BJ (cell line): ENCODE results near the gene NOS1AP. TPM values are rescaled to one million over a fixed set of nuclear protein-coding genes. Genes with fewer than 3 reads are reported as not detected.

Source experiments
- CTCF ChIA-PET: fragments of 350-600 bp; formaldehyde crosslinking; extraction: SDS; loops from one replicate; lab custom pipeline; 2021; ENCODE audit warnings: antibody characterized with exemption, inconsistent platforms; lab: Yijun Ruan, JAX
- POLR2A ChIA-PET: fragments of 300-600 bp; sonication (Branson Sonifier 250); formaldehyde crosslinking; extraction: SDS; loops from one replicate; lab custom pipeline; 2021; ENCODE audit warnings: antibody characterized with exemption; lab: Charles Lee
- DNase-seq: peaks from one replicate; pipeline ENCODE4 v3.0.0-alpha.2; 2011; ENCODE audit warnings: low read depth
- H3K27me3 ChIP-seq: 2 replicates; pipeline ENCODE4 v1.6.0; 2011; ENCODE audit warnings: low read length; ENCODE audit not compliant: control insufficient read depth, insufficient read depth
- H3K36me3 ChIP-seq: 2 replicates; pipeline ENCODE4 v1.5.1; 2011; ENCODE audit warnings: low read length; ENCODE audit not compliant: control insufficient read depth, insufficient read depth
- H3K4me3 ChIP-seq: 2 replicates; pipeline ENCODE4 v1.5.1; 2011; ENCODE audit warnings: low read depth, mild to moderate bottlenecking, control low read depth, low read length
- polyA plus RNA-seq: library from polyadenylated mRNA; depleted of rRNA; stranded (reverse); fragments of >200 nt; gene quantifications from 2 replicates; pipeline ENCODE4 v1.2.3, GENCODE V29; 2011
- TF ChIP-seq, protein P1 (sequence below): IDR thresholded peaks from 2 replicates; pipeline ENCODE4 v1.5.1; 2011; ENCODE audit warnings: low read depth, mild to moderate bottlenecking, control low read depth, inconsistent platforms, low read length, moderate library complexity; ENCODE audit not compliant: insufficient read depth

The NOS1AP gene
- polyA plus RNA-seq, 1 experiment, result 0.50 TPM

GRCh38 chr1:162366149-162366548 is 296.7 kb downstream of the NOS1AP start:
- TF ChIP-seq, protein P1, sequence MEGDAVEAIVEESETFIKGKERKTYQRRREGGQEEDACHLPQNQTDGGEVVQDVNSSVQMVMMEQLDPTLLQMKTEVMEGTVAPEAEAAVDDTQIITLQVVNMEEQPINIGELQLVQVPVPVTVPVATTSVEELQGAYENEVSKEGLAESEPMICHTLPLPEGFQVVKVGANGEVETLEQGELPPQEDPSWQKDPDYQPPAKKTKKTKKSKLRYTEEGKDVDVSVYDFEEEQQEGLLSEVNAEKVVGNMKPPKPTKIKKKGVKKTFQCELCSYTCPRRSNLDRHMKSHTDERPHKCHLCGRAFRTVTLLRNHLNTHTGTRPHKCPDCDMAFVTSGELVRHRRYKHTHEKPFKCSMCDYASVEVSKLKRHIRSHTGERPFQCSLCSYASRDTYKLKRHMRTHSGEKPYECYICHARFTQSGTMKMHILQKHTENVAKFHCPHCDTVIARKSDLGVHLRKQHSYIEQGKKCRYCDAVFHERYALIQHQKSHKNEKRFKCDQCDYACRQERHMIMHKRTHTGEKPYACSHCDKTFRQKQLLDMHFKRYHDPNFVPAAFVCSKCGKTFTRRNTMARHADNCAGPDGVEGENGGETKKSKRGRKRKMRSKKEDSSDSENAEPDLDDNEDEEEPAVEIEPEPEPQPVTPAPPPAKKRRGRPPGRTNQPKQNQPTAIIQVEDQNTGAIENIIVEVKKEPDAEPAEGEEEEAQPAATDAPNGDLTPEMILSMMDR, result no peak
- DNase-seq, result no peak
- Histone ChIP-seq H3K4me3 (no peak overlapping the region), H3K27me3 (peaks cover 1% of the 10 kb centered on the region; the same call in 1 of the 2 replicates), H3K36me3 (no peaks in the 10 kb centered on the region)
- ChIA-PET POLR2A (no interaction called here), CTCF (interaction anchor here (1.2 to 3.5 kb wide), 5 partner anchors 9 to 434 kb away, joined by 3 to 35 read pairs (median 5); no protein-coding TSS in a partner anchor)

- ChIA-PET CTCF (interaction anchor here (0.8 to 3.5 kb wide), 6 partner anchors 10 to 434 kb away, joined by 3 to 35 read pairs (median 5); no protein-coding TSS in a partner anchor), POLR2A (no interaction called here)
- DNase-seq, result no peak
- H3K36me3 ChIP-seq, result no peaks in the 10 kb centered on the region
- peak overlapping the region; percentile 60 for H3K4me3 ChIP-seq
- TF ChIP-seq, protein P1, result no peak
- peaks cover 1% of the 10 kb centered on the region; the same call in 1 of the 2 replicates for H3K27me3 ChIP-seq
Observed at GRCh38 chr1:162366671-162367070, 297.2 kb downstream of the NOS1AP start.

DNA sequence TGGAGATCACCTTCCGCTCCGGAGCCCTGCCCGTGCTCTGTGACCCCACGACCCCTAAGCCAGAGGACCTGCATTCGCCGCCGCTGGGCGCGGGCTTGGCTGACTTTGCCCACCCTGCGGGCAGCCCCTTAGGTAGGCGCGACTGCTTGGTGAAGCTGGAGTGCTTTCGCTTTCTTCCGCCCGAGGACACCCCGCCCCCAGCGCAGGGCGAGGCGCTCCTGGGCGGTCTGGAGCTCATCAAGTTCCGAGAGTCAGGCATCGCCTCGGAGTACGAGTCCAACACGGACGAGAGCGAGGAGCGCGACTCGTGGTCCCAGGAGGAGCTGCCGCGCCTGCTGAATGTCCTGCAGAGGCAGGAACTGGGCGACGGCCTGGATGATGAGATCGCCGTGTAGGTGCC is 297.6 kb downstream of the NOS1AP start:
- ChIA-PET CTCF (interaction anchor here (0.8 to 3.5 kb wide), 5 partner anchors 10 to 302 kb away, joined by 3 to 35 read pairs (median 5); no protein-coding TSS in a partner anchor), POLR2A (no interaction called here)
- DNase-seq, result no peak
- TF ChIP-seq, protein P1, result no peak
- Histone ChIP-seq H3K4me3 (peak overlapping the region; percentile 60), H3K27me3 (0 out of 2 replicates have a peak, but pooled peaks cover 1% of the 10 kb centered on the region), H3K36me3 (no peaks in the 10 kb centered on the region)

DNA sequence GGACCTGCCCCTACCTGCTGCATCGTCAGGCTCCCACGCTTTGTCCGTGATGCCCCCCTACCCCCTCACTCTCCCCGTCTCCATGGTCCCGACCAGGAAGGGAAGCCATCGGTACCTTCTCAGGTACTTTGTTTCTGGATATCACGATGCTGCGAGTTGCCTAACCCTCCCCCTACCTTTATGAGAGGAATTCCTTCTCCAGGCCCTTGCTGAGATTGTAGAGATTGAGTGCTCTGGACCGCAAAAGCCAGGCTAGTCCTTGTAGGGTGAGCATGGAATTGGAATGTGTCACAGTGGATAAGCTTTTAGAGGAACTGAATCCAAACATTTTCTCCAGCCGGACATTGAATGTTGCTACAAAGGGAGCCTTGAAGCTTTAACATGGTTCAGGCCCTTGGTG is 298.3 kb downstream of the NOS1AP start:
- no peak for DNase-seq
- Histone ChIP-seq H3K27me3 (0 out of 2 replicates have a peak, but pooled peaks cover 1% of the 10 kb centered on the region), H3K4me3 (no peak overlapping the region), H3K36me3 (no peaks in the 10 kb centered on the region)
- CTCF ChIA-PET, result interaction anchor here (0.7 to 3.5 kb wide), 4 partner anchors 11 to 480 kb away, joined by 3 to 35 read pairs (median 4); no protein-coding TSS in a partner anchor
- TF ChIP-seq, protein P1, result no peak
- POLR2A ChIA-PET, result no interaction called here

- Histone ChIP-seq H3K4me3 (no peak overlapping the region), H3K36me3 (no peaks in the 10 kb centered on the region), H3K27me3 (0 out of 2 replicates have a peak, but pooled peaks cover 1% of the 10 kb centered on the region)
- CTCF ChIA-PET, result interaction anchor here (0.7 to 3.5 kb wide), 2 partner anchors 11 to 480 kb away, joined by 3 to 35 read pairs; no protein-coding TSS in a partner anchor
- POLR2A ChIA-PET, result no interaction called here
- DNase-seq, result no peak
- TF ChIP-seq, protein P1, result no peak
Observed at GRCh38 chr1:162368451-162368850, 299.0 kb downstream of the NOS1AP start.
